RPMI7951 (cell line): ENCODE results near the gene ALG14. TPM values are rescaled to one million over a fixed set of nuclear protein-coding genes. Genes with fewer than 3 reads are reported as not detected.
"Not testable (repeated sequence)": the region's sequence is repeated elsewhere in the genome, so short reads cannot be mapped to it uniquely, and the experiment has no call there.

Source experiments
- DNase-seq: peaks from one replicate; pipeline ENCODE4 v3.0.0-alpha.2; 2012; ENCODE audit warnings: low read depth
- total RNA-seq: library from RNA; depleted of rRNA; stranded (reverse); fragments of >200 nt; shearing (Covaris generic); gene quantifications from 2 replicates; pipeline ENCODE4 v1.2.3, GENCODE V29; 2014

Gene ALG14
- total RNA-seq, 1 experiment from 2014 or later, result 9.5 TPM

GRCh38 chr1:95007687-95008086 lies 65.1 kb downstream of the ALG14 start:
- DNase-seq, result no peak

- DNase-seq, result peak; percentile 74
Observed at GRCh38 chr1:95006681-95007080, 66.1 kb downstream of the ALG14 start.

GRCh38 chr1:95005584-95005983 lies 67.2 kb downstream of the ALG14 start:
- no peak for DNase-seq

- DNase-seq, result no peak
Observed at GRCh38 chr1:95004013-95004412, 68.7 kb downstream of the ALG14 start.

GRCh38 chr1:95003433-95003738 lies 69.4 kb downstream of the ALG14 start:
- DNase-seq, result peak; percentile 55

- peak; percentile 54 for DNase-seq
Observed at GRCh38 chr1:95002540-95003432, 70.0 kb downstream of the ALG14 start.

- DNase-seq, result no peak
Observed at GRCh38 chr1:95002164-95002539, 70.6 kb downstream of the ALG14 start.

GRCh38 chr1:94999456-95000131 lies 73.2 kb downstream of the ALG14 start:
- no peak for DNase-seq

GRCh38 chr1:94998748-94999147 lies 74.0 kb downstream of the ALG14 start:
- DNase-seq, result no peak

- no peak for DNase-seq
Observed at GRCh38 chr1:94998114-94998513, 74.6 kb downstream of the ALG14 start.

GRCh38 chr1:94995536-94995935 lies 77.2 kb downstream of the ALG14 start:
- DNase-seq, result not testable (repeated sequence)

- DNase-seq, result no peak
Observed at GRCh38 chr1:94994805-94995204, 77.9 kb downstream of the ALG14 start.

GRCh38 chr1:94993931-94994645 lies 78.7 kb downstream of the ALG14 start:
- DNase-seq, result no peak

- DNase-seq, result no peak
Observed at GRCh38 chr1:94992863-94993563, 79.7 kb downstream of the ALG14 start.

- no peak for DNase-seq
Observed at GRCh38 chr1:94992161-94992560, 80.6 kb downstream of the ALG14 start.

GRCh38 chr1:94989911-94990473 lies 82.8 kb downstream of the ALG14 start:
- no peak for DNase-seq

GRCh38 chr1:94989398-94989797 lies 83.4 kb downstream of the ALG14 start:
- DNase-seq, result no peak

GRCh38 chr1:94988356-94988755 lies 84.4 kb downstream of the ALG14 start:
- DNase-seq, result no peak

GRCh38 chr1:94986783-94987182 lies 86.0 kb downstream of the ALG14 start:
- DNase-seq, result peak; percentile 66

- peak; percentile 78 for DNase-seq
Observed at GRCh38 chr1:94983171-94983739, 89.5 kb downstream of the ALG14 start.

GRCh38 chr1:94982398-94982797 lies 90.4 kb downstream of the ALG14 start:
- no peak for DNase-seq
